ENCODE results near the gene CDH9.

CDH9 gene

GRCh38 chr5:27038476-27038875, at the start of gene CDH9:
CDH9 (minus strand) TSS chr5:27038586; CDS start chr5:26988333, 50,253 bp downstream.
- DNase-seq: no peak

GRCh38 chr5:27087747-27088146, 49.4 kb upstream of the CDH9 start:
- no peak for DNase-seq

- no peak for DNase-seq
Observed at GRCh38 chr5:27083449-27084415, 45.3 kb upstream of the CDH9 start.

GRCh38 chr5:27080147-27080546, 41.8 kb upstream of the CDH9 start:
- no peak for DNase-seq

- no peak for DNase-seq
Observed at GRCh38 chr5:27062451-27062850, 24.1 kb upstream of the CDH9 start.

GRCh38 chr5:27048510-27048909, 10.1 kb upstream of the CDH9 start:
- no peak for DNase-seq

GRCh38 chr5:27041372-27041771, 3.0 kb upstream of the CDH9 start:
- no peak for DNase-seq

- DNase-seq: no peak
Observed at GRCh38 chr5:27034565-27034964, 3.8 kb downstream of the CDH9 start.

- DNase-seq: no peak
Observed at GRCh38 chr5:27026801-27027200, 11.6 kb downstream of the CDH9 start.

- DNase-seq: no peak
Observed at GRCh38 chr5:27026063-27026462, 12.3 kb downstream of the CDH9 start.

GRCh38 chr5:27021471-27021870, 16.9 kb downstream of the CDH9 start:
- DNase-seq: no peak

- no peak for DNase-seq
Observed at GRCh38 chr5:27020973-27021372, 17.4 kb downstream of the CDH9 start.

GRCh38 chr5:27015758-27016157, 22.6 kb downstream of the CDH9 start:
- no peak for DNase-seq

- DNase-seq: no peak
Observed at GRCh38 chr5:27011274-27011673, 27.1 kb downstream of the CDH9 start.

GRCh38 chr5:27010646-27011045, 27.7 kb downstream of the CDH9 start:
- no peak for DNase-seq

GRCh38 chr5:27009540-27009915, 28.9 kb downstream of the CDH9 start:
- DNase-seq: no peak

GRCh38 chr5:27008604-27009539, 29.5 kb downstream of the CDH9 start:
- no peak for DNase-seq

- DNase-seq: no peak
Observed at GRCh38 chr5:27007121-27007520, 31.3 kb downstream of the CDH9 start.

- DNase-seq: no peak
Observed at GRCh38 chr5:26986985-26987384, 51.4 kb downstream of the CDH9 start.

- DNase-seq: no peak
Observed at GRCh38 chr5:26981750-26982149, 56.6 kb downstream of the CDH9 start.

- DNase-seq: no peak
Observed at GRCh38 chr5:26959290-26959689, 79.1 kb downstream of the CDH9 start.

- DNase-seq: no peak
Observed at GRCh38 chr5:26955161-26955560, 83.2 kb downstream of the CDH9 start.

GRCh38 chr5:26948921-26949320, 89.5 kb downstream of the CDH9 start:
- DNase-seq: no peak

- no peak for DNase-seq
Observed at GRCh38 chr5:26945901-26946300, 92.5 kb downstream of the CDH9 start.
